ENCODE measurements around the gene PRLR. TPM values are rescaled to one million over a fixed set of nuclear protein-coding genes. Genes with fewer than 3 reads are reported as not detected.

Gene PRLR
- total and polyA plus RNA-seq, 10 of the 15 experiments (the other 5 are each of a cell fraction or from before 2014, with no cell fraction given) = 0.03 to 8.1 (median 0.20) TPM

- TF ChIP-seq, protein P1, sequence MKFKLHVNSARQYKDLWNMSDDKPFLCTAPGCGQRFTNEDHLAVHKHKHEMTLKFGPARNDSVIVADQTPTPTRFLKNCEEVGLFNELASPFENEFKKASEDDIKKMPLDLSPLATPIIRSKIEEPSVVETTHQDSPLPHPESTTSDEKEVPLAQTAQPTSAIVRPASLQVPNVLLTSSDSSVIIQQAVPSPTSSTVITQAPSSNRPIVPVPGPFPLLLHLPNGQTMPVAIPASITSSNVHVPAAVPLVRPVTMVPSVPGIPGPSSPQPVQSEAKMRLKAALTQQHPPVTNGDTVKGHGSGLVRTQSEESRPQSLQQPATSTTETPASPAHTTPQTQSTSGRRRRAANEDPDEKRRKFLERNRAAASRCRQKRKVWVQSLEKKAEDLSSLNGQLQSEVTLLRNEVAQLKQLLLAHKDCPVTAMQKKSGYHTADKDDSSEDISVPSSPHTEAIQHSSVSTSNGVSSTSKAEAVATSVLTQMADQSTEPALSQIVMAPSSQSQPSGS (IDR thresholded peaks at IDR 0.05; ENCODE audit: low read length) = no peak
- TF ChIP-seq SIN3A (IDR thresholded peaks at IDR 0.05; ENCODE audit: low read depth, low read length) = no peak
These were observed 79.0 kb downstream of the PRLR start (continued) for GRCh38 chr5:35151146-35151920.

DNA sequence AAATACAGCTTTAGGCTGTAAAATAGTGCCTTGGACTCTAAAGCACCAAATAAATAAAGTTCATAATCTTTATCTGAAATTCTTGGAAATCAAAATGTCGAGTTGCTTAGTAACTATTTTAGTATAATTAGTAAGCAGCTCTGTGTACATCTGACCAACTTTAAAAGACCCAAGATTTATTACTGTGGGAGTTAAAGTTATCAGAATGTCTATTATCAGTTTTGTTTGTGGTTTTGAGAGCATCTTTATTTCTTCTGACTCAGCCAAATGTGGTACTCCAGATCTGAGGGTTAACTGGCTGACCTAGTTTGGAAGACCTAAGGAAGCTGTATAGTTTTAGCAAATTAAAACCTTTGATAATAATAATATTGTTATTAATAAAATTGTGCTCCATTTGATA lies 81.2 kb downstream of the PRLR start:
- intact Hi-C loops (cut with micrococcal nuclease; ENCODE audit: unreplicated experiment) = no loop called here
- SMC1A ChIA-PET (ENCODE audit: uncharacterized antibody, unreplicated experiment) = interaction anchor here (1.0 to 1.5 kb wide), 2 partner anchors 9 to 450 kb away, joined by 3 read pairs; no protein-coding TSS in a partner anchor
- no peaks in the 10 kb centered on the region for H3K79me2 ChIP-seq (ENCODE audit: control insufficient read depth, insufficient read depth, low read length)
- H3K27me3 ChIP-seq (replicated peaks in 1 of 2; ENCODE audit: control insufficient read depth in 2 of 2, insufficient read depth in 2 of 2, low read length in 1 of 2) = no peaks in the 10 kb centered on the region
- H3K36me3 ChIP-seq (ENCODE audit: control insufficient read depth in 2 of 2, insufficient read depth in 2 of 2, low read length in 1 of 2) = no peaks in the 10 kb centered on the region
- no peak overlapping the region for H3K4me2 ChIP-seq (ENCODE audit: control insufficient read depth, insufficient read depth)
- WGBS (ENCODE audit: insufficient coverage, insufficient replicate concordance, low lambda C conversion rate, missing lambda C conversion rate) = 5% methylated on average over 1 of the region's 1 CpG
- POLR2A ChIA-PET = no interaction called here
- RAD21 ChIA-PET (ENCODE audit: unreplicated experiment) = no interaction called here
- in situ Hi-C loops (cut with MboI) = no loop called here
- no peak for FAIRE-seq
- no peak overlapping the region for H3K27ac ChIP-seq (ENCODE audit: control insufficient read depth, insufficient read depth)
- H2AFZ ChIP-seq (ENCODE audit: control insufficient read depth, low read depth, low read length) = no peak overlapping the region
- DNase-seq (ENCODE audit: low read depth, low spot score) = no peak
- BruUV-seq (replicated peaks) = no TSS peak
- CTCF ChIA-PET = interaction anchor here (1.1 to 1.6 kb wide), 3 partner anchors 10 to 288 kb away, joined by 3 read pairs; no protein-coding TSS in a partner anchor
- no peaks in the 10 kb centered on the region for H4K20me1 ChIP-seq (ENCODE audit: control insufficient read depth, insufficient read depth)
- H3K9me3 ChIP-seq (replicated peaks; ENCODE audit: control insufficient read depth, insufficient read depth, low read length) = no peaks in the 10 kb centered on the region
- no peak overlapping the region for H3K9ac ChIP-seq (ENCODE audit: control insufficient read depth, insufficient read depth, low read length)
- TF ChIP-seq RCOR1 (conservative IDR thresholded peaks at IDR 0.05; ENCODE audit: low read depth, low read length) (no peak), TCF3 (IDR thresholded peaks at IDR 0.05; ENCODE audit: borderline replicate concordance, insufficient read depth, low read depth, low read length) (no peak), ASH2L (IDR thresholded peaks at IDR 0.05; ENCODE audit: borderline replicate concordance, low read depth) (no peak), RAD51 (IDR thresholded peaks at IDR 0.05) (no peak), NFYA (IDR thresholded peaks at IDR 0.05; ENCODE audit: borderline replicate concordance, low read depth, low read length) (no peak), BCL3 (IDR thresholded peaks at IDR 0.05; ENCODE audit: borderline replicate concordance, insufficient read depth, low read depth, low read length, poor library complexity, severe bottlenecking) (no peak), MLLT1 (IDR thresholded peaks at IDR 0.05) (no peak), BMI1 (IDR thresholded peaks at IDR 0.05; ENCODE audit: borderline replicate concordance) (no peak), EP300 (IDR thresholded peaks at IDR 0.05; ENCODE audit: borderline replicate concordance in 1 of 2, control insufficient read depth in 1 of 2, low read depth in 2 of 2, low read length in 2 of 2) (no peak), ZNF217 (IDR thresholded peaks at IDR 0.05) (no peak), BHLHE40 (IDR thresholded peaks at IDR 0.05; ENCODE audit: borderline replicate concordance in 1 of 2, low read depth in 2 of 2, low read length in 1 of 2) (no peak), GABPA (IDR thresholded peaks at IDR 0.05; ENCODE audit: low read depth) (no peak)
- TF ChIP-seq, protein P2, sequence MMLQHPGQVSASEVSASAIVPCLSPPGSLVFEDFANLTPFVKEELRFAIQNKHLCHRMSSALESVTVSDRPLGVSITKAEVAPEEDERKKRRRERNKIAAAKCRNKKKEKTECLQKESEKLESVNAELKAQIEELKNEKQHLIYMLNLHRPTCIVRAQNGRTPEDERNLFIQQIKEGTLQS (IDR thresholded peaks at IDR 0.05; ENCODE audit: borderline replicate concordance, extremely low read depth, low read depth, low read length) = no peak
- ATAC-seq = no peak
- no peaks in the 10 kb centered on the region for H3K4me1 ChIP-seq (ENCODE audit: control insufficient read depth, insufficient read depth, low read length)
- no peak overlapping the region for H3K4me3 ChIP-seq
